Fibroblast of skin of left quadriceps (primary cell): Measurements from ENCODE around the gene ANKS6.
"Not testable (repeated sequence)": the region's sequence is repeated elsewhere in the genome, so short reads cannot be mapped to it uniquely, and the experiment has no call there.

ENCODE experiments used
- DNase-seq, 2 experiments: peaks; one replicate each; pipeline ENCODE4 v3.0.0-alpha.2; 2013; ENCODE audit warnings: low read depth in 2 of 2

ANKS6 gene

DNA sequence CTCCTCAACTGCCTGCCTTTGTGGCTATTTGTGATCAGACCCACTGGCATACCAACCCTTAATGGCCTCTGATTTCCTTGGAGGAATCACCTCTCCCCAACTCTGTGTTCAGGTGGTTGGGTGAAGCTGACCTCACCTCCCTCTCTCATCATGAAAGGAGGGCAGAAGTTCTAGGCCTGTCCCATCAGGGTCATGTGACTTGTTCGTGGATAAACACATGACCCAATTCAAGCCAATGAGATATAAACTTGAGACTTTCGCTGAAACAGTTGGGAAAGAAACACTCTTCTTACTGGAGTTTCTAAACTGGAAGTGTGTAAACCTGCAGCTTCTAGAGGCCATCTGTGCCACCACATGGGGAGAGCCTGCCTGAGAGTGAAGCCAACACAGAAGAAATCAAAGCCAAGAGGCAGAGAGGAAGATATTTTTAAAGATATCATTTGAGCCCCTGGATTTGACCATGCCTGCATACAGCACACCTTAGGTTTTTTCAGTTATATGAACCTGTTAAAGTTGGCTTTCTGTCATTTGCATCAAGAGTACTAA is 93.4 kb downstream of the ANKS6 start:
- no peak for DNase-seq

GRCh38 chr9:98702340-98702739 is 94.0 kb downstream of the ANKS6 start:
- no peak for DNase-seq

GRCh38 chr9:98701576-98701975 is 94.8 kb downstream of the ANKS6 start:
- no peak for DNase-seq

GRCh38 chr9:98700801-98701200 is 95.6 kb downstream of the ANKS6 start:
- no peak for DNase-seq

GRCh38 chr9:98698856-98699255 is 97.5 kb downstream of the ANKS6 start:
- no peak for DNase-seq

DNA sequence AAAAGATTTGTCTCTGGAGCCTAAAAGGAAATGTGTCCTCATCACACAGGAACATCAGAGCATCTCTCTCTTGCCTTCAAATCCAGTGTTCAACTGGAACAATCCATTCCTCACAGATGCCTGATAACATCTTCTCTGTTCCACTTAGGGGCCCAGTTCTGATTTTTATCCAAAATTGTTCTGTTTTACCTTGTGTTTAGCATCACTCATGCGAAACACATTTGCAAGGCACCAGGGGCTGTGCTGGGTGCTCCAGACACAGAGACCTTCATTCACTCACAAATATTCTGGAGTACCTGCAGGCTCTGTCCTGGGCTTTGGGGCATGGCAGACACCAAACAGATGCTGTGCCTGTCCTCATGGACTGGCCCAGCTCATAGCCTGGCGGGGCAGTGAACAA is 101.4 kb downstream of the ANKS6 start:
- DNase-seq: no peak

GRCh38 chr9:98692392-98692791 is 104.0 kb downstream of the ANKS6 start:
- no peak for DNase-seq

GRCh38 chr9:98691890-98692289 is 104.5 kb downstream of the ANKS6 start:
- DNase-seq: no peak

DNA sequence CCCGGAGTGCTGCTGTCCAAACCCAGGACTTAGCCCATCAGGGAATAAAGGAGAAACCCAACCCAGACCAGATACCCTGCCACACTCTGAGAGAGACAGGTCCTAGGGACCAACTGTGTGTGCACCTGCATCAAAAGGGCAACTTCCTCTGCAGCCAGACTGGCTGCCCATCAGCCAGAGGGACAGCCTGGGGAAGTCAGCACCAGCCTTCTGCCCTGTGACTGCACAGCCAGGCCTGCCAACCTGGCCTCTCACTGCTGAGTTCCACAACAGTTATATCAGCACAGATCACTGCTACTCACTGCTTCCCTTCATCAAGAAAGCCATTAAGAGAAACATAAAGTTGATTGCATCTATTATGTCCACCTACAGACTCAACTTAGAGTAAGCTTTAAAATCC is 105.7 kb downstream of the ANKS6 start:
- no peak for DNase-seq

DNA sequence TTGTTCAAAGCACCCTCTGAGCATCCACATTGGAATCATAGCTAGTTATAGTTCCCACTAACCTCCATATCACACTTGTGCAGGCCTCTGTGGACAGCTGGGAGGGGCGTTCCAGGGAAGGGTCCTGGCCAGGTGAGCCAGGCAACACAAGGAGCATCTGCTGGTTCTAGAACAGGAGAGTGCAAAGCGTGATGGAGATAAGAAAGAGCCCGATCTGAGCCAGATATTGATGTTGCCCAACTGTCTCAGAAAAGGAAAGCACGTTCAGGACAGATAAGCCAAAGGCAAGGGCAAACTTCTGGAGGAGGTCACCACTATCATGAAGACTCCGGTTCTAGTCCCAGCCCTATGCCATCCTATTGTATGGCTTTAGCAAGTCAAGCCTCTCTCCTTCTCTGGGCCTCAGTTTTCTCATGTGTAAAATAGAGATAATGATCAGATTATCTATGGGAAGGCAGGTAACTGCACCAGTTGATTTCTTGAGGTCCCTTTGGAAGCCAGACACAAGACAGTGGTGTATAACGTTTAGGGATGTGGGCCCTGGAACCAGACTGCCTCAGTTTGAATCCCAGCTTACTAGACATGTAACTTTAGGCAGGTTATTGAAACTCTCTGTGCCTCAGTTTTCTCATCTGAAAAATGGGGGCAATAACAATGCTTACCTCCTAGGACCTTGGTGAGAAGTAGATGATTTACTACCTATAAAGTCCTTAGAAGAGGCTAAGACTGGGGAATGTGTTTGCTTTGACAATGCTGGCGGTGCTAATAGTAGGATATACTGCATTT is 107.5 kb downstream of the ANKS6 start:
- no peak for DNase-seq

DNA sequence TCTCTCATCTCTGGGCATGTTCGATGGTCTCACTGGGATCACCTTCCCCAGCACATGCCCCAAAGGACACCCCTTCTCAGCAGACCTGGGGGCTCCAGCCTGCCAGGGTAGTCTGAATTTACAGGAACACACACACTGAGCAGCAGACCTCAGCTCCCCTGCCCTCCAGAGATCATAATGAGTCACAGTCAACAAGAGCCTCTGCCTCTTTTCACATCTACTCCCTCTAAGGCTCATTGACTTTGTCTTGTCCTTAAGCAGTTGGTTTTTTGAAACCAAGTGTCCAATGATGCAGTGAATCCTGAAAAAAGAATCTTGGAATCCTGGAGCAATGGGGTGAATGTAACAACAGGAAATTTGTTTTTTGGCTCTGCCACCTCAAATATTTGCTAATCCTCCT is 108.4 kb downstream of the ANKS6 start:
- DNase-seq: no peak

- no peak for DNase-seq
Measured at GRCh38 chr9:98686961-98687855, 109.1 kb downstream of the ANKS6 start.

- DNase-seq: not testable (repeated sequence)
Measured at GRCh38 chr9:98684816-98685215, 111.5 kb downstream of the ANKS6 start.
